ENCODE data around the gene SALL4.

The SALL4 gene

DNA sequence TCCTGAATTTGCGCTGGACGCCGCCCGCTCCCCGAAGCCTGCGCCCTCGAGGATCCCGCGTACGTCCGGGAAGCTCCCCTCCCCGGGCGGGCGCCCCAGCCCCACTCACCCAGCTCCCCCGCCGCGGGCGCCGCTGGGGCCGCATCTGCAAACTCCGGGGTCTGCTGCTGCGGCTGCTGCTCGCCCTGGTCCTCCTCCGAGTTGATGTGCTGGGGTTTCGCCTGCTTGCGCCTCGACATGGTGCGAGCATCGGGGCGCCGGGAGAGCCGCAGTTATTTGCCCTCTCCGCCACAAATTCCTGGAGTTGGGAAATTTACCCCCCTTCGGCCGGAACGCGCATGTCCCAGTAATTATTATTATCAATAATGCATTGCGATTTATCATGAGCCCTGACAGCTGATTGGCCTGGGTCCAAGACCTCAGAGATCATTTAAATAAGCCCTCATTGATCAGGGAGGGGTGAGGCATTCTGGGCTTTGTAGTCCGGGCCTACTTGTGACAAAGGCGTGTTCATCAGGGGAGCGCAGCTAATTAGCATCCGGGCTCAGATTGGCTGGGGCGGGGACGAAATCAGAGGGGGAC is at the start of gene SALL4:
Gene SALL4 (minus strand): TSS at position 352 of the 582 bp plus-strand sequence. CDS start 113 bp downstream, at position 239.
- Histone ChIP-seq H3K4me1 (ENCODE audit: control insufficient read depth in 1 of 2, insufficient read depth in 2 of 2, low read length in 2 of 2) (peaks cover 12 to 24% of the 10 kb centered on the region in 2 donors), H3K4me3 (ENCODE audit: low read depth in 1 of 2, low read length in 2 of 2) (peak within 1 kb of the TSS; percentile 57 to 61), H3K27ac (ENCODE audit: low read depth, low read length) (no peak within 1 kb of the TSS), H3K9ac (ENCODE audit: low read depth in 1 of 2, low read length in 2 of 2) (no peak within 1 kb of the TSS), H3K9me3 (ENCODE audit: control insufficient read depth in 1 of 2, low read length in 2 of 2) (no peaks in the 10 kb centered on the region), H3K27me3 (ENCODE audit: control insufficient read depth in 1 of 2, insufficient read depth in 2 of 2, low read length in 2 of 2) (peaks cover 12 to 28% of the 10 kb centered on the region in 2 donors), H3K36me3 (ENCODE audit: control insufficient read depth in 1 of 2, insufficient read depth in 2 of 2, low read length in 2 of 2) (no peaks in the 10 kb centered on the region)

DNA sequence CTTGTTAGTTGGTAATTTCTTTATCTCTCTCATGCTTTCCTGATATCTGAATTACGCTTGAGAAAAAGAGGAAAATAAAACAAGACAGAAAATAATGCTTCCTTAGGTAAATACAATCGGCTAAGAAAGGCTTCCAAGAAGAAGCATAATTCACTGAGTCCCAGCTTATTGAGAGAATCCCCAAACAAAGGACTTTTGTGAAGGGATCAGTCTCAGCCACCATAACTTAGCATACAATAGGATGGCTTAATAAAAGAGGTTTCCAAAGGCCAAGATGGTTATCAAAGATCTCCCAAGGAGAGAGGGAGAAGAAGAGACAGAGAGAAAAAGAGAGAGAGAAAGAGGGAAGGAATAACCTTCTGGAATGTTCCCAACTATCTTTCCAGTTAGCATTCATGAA is 46.0 kb upstream of the SALL4 start:
- H3K27me3 ChIP-seq (ENCODE audit: control insufficient read depth in 1 of 2, insufficient read depth in 2 of 2, low read length in 2 of 2) = no peaks in the 10 kb centered on the region
- H3K4me1 ChIP-seq (ENCODE audit: control insufficient read depth in 1 of 2, insufficient read depth in 2 of 2, low read length in 2 of 2) = no peaks in the 10 kb centered on the region
- H3K27ac ChIP-seq (ENCODE audit: low read depth, low read length) = no peak overlapping the region
- no peaks in the 10 kb centered on the region for H3K36me3 ChIP-seq (ENCODE audit: control insufficient read depth in 1 of 2, insufficient read depth in 2 of 2, low read length in 2 of 2)
- H3K4me3 ChIP-seq (ENCODE audit: low read depth in 1 of 2, low read length in 2 of 2) = no peak overlapping the region
- H3K9ac ChIP-seq (ENCODE audit: low read depth in 1 of 2, low read length in 2 of 2) = no peak overlapping the region
- H3K9me3 ChIP-seq (ENCODE audit: control insufficient read depth in 1 of 2, low read length in 2 of 2) = no peaks in the 10 kb centered on the region

DNA sequence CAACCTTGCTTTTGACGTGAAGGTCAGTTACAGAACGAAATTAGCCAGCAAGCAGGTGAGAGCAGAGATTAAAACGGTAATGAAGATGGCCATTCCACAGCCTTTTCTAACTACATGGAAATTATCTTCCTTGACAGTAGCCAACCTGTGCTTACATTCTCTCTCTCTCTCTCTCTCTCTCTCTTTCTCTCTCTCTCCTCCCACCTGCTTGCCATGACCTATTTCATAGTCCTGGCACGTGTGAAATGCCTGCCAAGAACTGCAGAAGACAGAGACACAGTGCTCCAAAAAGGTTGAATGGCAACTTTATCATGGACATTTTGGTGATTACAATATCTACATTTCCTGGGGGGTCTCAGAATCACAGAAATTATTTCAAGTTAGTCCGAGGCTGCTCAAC is 38.5 kb upstream of the SALL4 start:
- Histone ChIP-seq H3K4me1 (ENCODE audit: control insufficient read depth in 1 of 2, insufficient read depth in 2 of 2, low read length in 2 of 2) (no peaks in the 10 kb centered on the region), H3K9ac (ENCODE audit: low read depth in 1 of 2, low read length in 2 of 2) (no peak overlapping the region), H3K27me3 (ENCODE audit: control insufficient read depth in 1 of 2, insufficient read depth in 2 of 2, low read length in 2 of 2) (peaks cover 0 to 3% of the 10 kb centered on the region in 2 donors), H3K36me3 (ENCODE audit: control insufficient read depth in 1 of 2, insufficient read depth in 2 of 2, low read length in 2 of 2) (no peaks in the 10 kb centered on the region), H3K27ac (ENCODE audit: low read depth, low read length) (no peak overlapping the region), H3K4me3 (ENCODE audit: low read depth in 1 of 2, low read length in 2 of 2) (no peak overlapping the region), H3K9me3 (ENCODE audit: control insufficient read depth in 1 of 2, low read length in 2 of 2) (no peaks in the 10 kb centered on the region)

DNA sequence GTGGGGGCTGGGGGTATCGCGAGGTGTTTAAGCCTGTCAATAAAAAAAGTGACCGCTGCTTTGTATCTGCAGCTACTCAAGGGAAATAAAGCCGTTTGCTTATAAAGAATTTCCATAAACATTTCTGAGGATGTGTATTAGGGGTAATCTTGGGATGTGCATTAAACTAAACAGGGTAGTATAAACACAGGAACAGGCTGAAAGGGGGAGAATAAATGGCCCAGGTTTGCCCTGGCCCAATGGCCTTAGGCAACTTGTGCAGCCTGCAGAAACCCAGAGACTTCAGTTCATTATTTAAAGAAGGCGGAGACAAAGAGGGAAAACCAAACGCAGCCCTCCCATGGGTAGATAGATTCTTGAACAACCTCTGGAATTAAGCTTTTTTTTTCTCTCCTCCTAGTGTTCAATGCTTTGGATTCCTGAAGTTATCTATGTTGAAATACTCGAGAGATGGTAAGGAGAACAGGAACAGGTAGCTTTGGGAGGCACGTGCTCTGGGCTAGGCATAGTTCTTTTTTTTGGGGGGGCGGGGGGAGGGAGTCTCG is 35.6 kb upstream of the SALL4 start:
- H3K9me3 ChIP-seq (ENCODE audit: control insufficient read depth in 1 of 2, low read length in 2 of 2) = no peaks in the 10 kb centered on the region
- H3K36me3 ChIP-seq (ENCODE audit: control insufficient read depth in 1 of 2, insufficient read depth in 2 of 2, low read length in 2 of 2) = no peaks in the 10 kb centered on the region
- peaks cover 0 to 3% of the 10 kb centered on the region in 2 donors for H3K27me3 ChIP-seq (ENCODE audit: control insufficient read depth in 1 of 2, insufficient read depth in 2 of 2, low read length in 2 of 2)
- no peaks in the 10 kb centered on the region for H3K4me1 ChIP-seq (ENCODE audit: control insufficient read depth in 1 of 2, insufficient read depth in 2 of 2, low read length in 2 of 2)
- no peak overlapping the region for H3K9ac ChIP-seq (ENCODE audit: low read depth in 1 of 2, low read length in 2 of 2)
- H3K4me3 ChIP-seq (ENCODE audit: low read depth in 1 of 2, low read length in 2 of 2) = no peak overlapping the region
- no peak overlapping the region for H3K27ac ChIP-seq (ENCODE audit: low read depth, low read length)

DNA sequence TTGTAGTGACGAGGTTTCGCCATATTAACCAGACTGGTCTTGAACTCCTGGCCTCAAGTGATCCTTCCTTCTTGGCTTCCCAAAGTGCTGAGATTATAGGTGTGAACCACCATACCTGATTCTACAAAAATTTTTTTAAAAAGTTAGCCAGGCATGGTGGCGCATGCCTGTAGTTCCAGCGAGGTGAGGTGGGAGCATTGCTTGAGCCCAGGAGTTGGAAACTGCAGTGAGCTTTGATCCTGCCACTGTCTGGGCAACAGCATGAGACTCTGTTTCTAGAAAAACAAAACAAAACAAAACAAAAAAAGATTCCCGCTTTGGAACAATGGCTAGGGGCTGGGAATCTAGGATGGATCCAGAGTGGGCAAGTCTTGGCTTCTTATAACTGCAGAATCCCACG is 35.1 kb upstream of the SALL4 start:
- Histone ChIP-seq H3K9me3 (ENCODE audit: control insufficient read depth in 1 of 2, low read length in 2 of 2) (no peaks in the 10 kb centered on the region), H3K9ac (ENCODE audit: low read depth in 1 of 2, low read length in 2 of 2) (no peak overlapping the region), H3K4me1 (ENCODE audit: control insufficient read depth in 1 of 2, insufficient read depth in 2 of 2, low read length in 2 of 2) (no peaks in the 10 kb centered on the region), H3K4me3 (ENCODE audit: low read depth in 1 of 2, low read length in 2 of 2) (no peak overlapping the region), H3K36me3 (ENCODE audit: control insufficient read depth in 1 of 2, insufficient read depth in 2 of 2, low read length in 2 of 2) (no peaks in the 10 kb centered on the region), H3K27me3 (ENCODE audit: control insufficient read depth in 1 of 2, insufficient read depth in 2 of 2, low read length in 2 of 2) (peaks cover 0 to 3% of the 10 kb centered on the region in 2 donors), H3K27ac (ENCODE audit: low read depth, low read length) (no peak overlapping the region)

DNA sequence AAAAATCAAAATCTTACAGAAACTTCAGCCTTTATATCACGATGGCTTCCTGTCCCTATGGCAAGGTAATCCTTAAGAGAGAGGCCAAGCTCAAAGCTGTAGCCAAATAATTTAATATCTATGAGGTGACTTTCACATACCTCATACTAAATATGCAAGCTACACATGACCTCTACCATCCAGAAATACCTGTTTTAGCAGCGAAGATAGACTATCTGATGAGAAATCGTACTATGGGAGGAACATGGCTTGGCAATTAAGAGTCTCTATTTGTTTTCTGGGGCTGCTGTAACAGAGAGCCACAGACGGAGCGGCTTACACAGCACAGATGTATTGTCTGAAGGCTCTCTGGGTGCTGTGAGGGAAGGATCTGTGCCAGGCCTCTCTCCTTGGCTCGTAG is 31.0 kb upstream of the SALL4 start:
- H3K27me3 ChIP-seq (ENCODE audit: control insufficient read depth in 1 of 2, insufficient read depth in 2 of 2, low read length in 2 of 2) = no peaks in the 10 kb centered on the region
- H3K4me3 ChIP-seq (ENCODE audit: low read depth in 1 of 2, low read length in 2 of 2) = no peak overlapping the region
- H3K36me3 ChIP-seq (ENCODE audit: control insufficient read depth in 1 of 2, insufficient read depth in 2 of 2, low read length in 2 of 2) = no peaks in the 10 kb centered on the region
- no peaks in the 10 kb centered on the region for H3K9me3 ChIP-seq (ENCODE audit: control insufficient read depth in 1 of 2, low read length in 2 of 2)
- no peak overlapping the region for H3K9ac ChIP-seq (ENCODE audit: low read depth in 1 of 2, low read length in 2 of 2)
- no peak overlapping the region for H3K27ac ChIP-seq (ENCODE audit: low read depth, low read length)
- no peaks in the 10 kb centered on the region for H3K4me1 ChIP-seq (ENCODE audit: control insufficient read depth in 1 of 2, insufficient read depth in 2 of 2, low read length in 2 of 2)

DNA sequence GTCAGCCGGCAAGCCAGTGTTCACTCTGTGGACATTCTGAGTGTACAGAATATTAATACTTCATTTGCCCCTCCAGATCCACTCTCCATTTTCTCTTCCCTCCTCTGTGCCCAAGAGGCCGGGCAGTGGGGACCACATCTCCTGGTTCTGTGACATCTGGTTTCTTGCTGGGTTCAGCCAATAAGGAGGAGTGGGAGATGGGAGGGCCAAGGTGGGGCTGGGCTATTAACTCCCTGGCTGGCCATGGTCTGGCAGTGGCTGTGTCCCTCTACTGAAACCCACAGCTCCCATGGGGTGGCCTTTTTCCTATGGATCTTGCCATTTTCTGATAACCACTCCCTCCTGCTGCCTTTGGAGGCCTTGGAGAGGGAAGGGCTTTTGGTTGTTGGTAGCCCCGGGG is 30.0 kb upstream of the SALL4 start:
- H3K4me3 ChIP-seq (ENCODE audit: low read depth in 1 of 2, low read length in 2 of 2) = no peak overlapping the region
- H3K4me1 ChIP-seq (ENCODE audit: control insufficient read depth in 1 of 2, insufficient read depth in 2 of 2, low read length in 2 of 2) = no peaks in the 10 kb centered on the region
- no peak overlapping the region for H3K9ac ChIP-seq (ENCODE audit: low read depth in 1 of 2, low read length in 2 of 2)
- H3K9me3 ChIP-seq (ENCODE audit: control insufficient read depth in 1 of 2, low read length in 2 of 2) = no peaks in the 10 kb centered on the region
- no peaks in the 10 kb centered on the region for H3K36me3 ChIP-seq (ENCODE audit: control insufficient read depth in 1 of 2, insufficient read depth in 2 of 2, low read length in 2 of 2)
- no peaks in the 10 kb centered on the region for H3K27me3 ChIP-seq (ENCODE audit: control insufficient read depth in 1 of 2, insufficient read depth in 2 of 2, low read length in 2 of 2)
- no peak overlapping the region for H3K27ac ChIP-seq (ENCODE audit: low read depth, low read length)

DNA sequence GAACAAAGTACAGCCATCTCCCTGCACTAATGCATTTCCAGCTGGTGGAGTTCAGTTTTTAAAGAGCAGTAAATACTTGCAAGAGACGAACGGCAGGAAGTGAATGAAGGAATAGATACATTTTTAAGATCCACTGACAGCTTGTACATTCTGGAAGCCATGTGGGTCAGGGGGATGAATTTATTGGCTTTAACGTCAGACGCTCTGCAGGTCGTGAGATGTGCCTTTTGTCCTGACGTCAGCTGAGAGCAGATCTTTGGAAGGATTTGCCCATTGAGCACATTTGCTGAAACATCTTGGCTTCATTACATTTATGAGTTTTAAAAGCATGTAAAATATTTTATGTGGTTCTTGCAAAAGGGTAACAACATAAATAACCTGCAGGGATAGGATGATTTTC is 29.5 kb upstream of the SALL4 start:
- Histone ChIP-seq H3K27me3 (ENCODE audit: control insufficient read depth in 1 of 2, insufficient read depth in 2 of 2, low read length in 2 of 2) (no peaks in the 10 kb centered on the region), H3K4me3 (ENCODE audit: low read depth in 1 of 2, low read length in 2 of 2) (no peak overlapping the region), H3K9ac (ENCODE audit: low read depth in 1 of 2, low read length in 2 of 2) (no peak overlapping the region), H3K4me1 (ENCODE audit: control insufficient read depth in 1 of 2, insufficient read depth in 2 of 2, low read length in 2 of 2) (no peaks in the 10 kb centered on the region), H3K9me3 (ENCODE audit: control insufficient read depth in 1 of 2, low read length in 2 of 2) (no peaks in the 10 kb centered on the region), H3K36me3 (ENCODE audit: control insufficient read depth in 1 of 2, insufficient read depth in 2 of 2, low read length in 2 of 2) (no peaks in the 10 kb centered on the region), H3K27ac (ENCODE audit: low read depth, low read length) (no peak overlapping the region)

DNA sequence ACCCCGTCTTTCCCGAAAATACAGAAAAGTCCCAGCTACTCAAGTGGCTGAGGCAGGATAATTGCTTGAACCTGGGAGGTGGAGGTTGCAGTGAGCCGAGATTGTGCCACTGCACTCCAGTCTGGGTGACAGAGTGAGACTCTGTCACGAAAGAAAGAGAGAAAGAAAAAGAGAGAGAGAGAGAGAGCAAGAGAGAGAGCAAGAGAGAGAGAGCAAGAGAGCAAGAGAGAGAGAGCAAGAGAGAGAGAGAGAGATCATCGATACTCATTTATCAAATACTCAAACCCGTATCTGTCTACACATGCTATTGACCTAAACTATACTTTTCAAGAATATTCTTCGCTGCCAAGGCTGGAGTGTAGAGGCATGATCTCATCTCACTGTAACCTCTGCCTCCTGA is 28.2 kb upstream of the SALL4 start:
- Histone ChIP-seq H3K27ac (ENCODE audit: low read depth, low read length) (no peak overlapping the region), H3K4me3 (ENCODE audit: low read depth in 1 of 2, low read length in 2 of 2) (no peak overlapping the region)

DNA sequence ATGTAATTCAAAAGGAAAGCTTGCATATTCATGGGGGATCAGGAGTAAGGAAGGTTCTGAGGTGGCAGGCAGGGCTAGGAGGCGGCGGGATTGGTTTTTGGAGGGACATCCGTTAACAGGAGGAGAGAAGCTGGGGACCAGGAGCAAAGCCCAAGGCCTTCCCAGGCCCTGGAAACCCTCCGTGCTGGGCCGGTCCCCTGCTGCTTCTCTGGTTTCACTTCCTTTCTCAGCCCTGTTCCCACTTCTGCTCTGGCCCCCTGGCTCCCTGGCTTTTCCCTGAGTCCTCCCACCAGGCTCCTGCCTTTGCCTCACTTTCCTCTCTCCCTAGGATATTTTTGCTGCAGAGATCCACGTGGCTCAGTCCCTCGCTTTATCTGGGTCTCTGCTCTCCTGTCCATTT is 26.4 kb upstream of the SALL4 start:
- Histone ChIP-seq H3K4me1 (ENCODE audit: control insufficient read depth in 1 of 2, insufficient read depth in 2 of 2, low read length in 2 of 2) (no peaks in the 10 kb centered on the region), H3K27ac (ENCODE audit: low read depth, low read length) (no peak overlapping the region), H3K9ac (ENCODE audit: low read depth in 1 of 2, low read length in 2 of 2) (no peak overlapping the region), H3K27me3 (ENCODE audit: control insufficient read depth in 1 of 2, insufficient read depth in 2 of 2, low read length in 2 of 2) (no peaks in the 10 kb centered on the region), H3K9me3 (ENCODE audit: control insufficient read depth in 1 of 2, low read length in 2 of 2) (no peaks in the 10 kb centered on the region), H3K4me3 (ENCODE audit: low read depth in 1 of 2, low read length in 2 of 2) (no peak overlapping the region), H3K36me3 (ENCODE audit: control insufficient read depth in 1 of 2, insufficient read depth in 2 of 2, low read length in 2 of 2) (no peaks in the 10 kb centered on the region)

More for the DNA sequence above, 28.2 kb upstream of the SALL4 start:
- Histone ChIP-seq H3K9me3 (ENCODE audit: control insufficient read depth in 1 of 2, low read length in 2 of 2) (no peaks in the 10 kb centered on the region), H3K9ac (ENCODE audit: low read depth in 1 of 2, low read length in 2 of 2) (no peak overlapping the region), H3K36me3 (ENCODE audit: control insufficient read depth in 1 of 2, insufficient read depth in 2 of 2, low read length in 2 of 2) (no peaks in the 10 kb centered on the region), H3K4me1 (ENCODE audit: control insufficient read depth in 1 of 2, insufficient read depth in 2 of 2, low read length in 2 of 2) (no peaks in the 10 kb centered on the region), H3K27me3 (ENCODE audit: control insufficient read depth in 1 of 2, insufficient read depth in 2 of 2, low read length in 2 of 2) (no peaks in the 10 kb centered on the region)

Data from duodenal mucosa (tissue), 2 donors.